ENCODE data around the gene VPS4A.
"Not testable (repeated sequence)": the region's sequence is repeated elsewhere in the genome, so short reads cannot be mapped to it uniquely, and the experiment has no call there.

The VPS4A gene

DNA sequence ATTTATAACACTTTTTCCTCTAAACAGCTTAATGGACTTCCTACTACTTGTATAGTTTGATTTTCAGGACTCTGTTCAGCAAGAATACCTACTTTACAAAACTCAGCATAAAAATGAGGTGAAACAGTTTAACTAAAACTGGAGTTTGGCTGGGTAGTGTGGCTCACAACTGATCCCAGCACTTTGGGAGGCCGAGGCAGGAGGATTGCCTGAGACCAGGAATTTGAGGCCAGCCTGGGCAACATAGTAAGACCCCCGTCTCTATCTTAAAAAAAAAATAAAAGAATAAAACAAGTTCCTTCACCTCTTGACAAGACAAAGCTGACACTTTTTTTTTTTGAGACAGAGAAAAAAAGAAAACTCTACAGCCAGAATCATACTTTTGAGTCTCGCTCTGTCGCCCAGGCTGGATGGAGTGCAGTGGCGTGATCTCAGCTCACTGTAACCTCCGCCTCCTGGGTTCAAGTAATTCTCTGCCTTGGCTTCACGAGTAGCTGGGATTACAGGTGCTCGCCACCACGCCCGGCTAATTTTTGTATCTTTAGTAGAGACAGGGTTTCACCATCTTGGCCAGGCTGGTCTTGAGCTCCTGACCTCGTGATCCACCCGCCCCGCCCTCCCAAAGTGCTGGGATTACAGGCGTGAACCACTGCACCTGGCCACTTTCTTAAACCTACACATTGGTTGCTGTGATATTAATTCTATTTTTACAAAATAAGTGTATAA, 16.6 kb downstream of the VPS4A start:
- DNase-seq (ENCODE audit: low spot score) = no peak

DNA sequence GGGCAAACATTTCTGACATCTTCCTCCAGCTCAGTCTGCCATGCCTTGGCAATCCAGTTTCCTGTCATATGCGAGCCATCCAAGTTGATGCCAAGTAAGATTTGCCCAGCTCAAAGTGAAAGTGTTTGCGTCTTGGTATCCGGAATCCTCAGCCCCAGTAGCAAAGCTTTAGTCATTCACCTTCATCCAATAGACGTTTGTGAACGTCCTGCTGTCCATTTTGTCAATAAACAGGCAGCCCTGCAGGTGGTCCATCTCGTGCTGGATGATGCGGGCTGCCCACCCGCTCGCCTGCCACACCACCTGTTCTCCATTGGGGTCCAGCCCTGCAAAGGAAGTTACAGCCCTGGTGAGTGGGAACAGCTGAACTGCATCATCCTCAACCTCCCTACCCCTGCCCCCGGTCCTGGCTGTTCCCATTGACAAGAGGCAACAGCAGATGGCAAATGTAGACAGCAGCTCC, 17.7 kb downstream of the VPS4A start:
- DNase-seq (ENCODE audit: low spot score) = no peak

DNA sequence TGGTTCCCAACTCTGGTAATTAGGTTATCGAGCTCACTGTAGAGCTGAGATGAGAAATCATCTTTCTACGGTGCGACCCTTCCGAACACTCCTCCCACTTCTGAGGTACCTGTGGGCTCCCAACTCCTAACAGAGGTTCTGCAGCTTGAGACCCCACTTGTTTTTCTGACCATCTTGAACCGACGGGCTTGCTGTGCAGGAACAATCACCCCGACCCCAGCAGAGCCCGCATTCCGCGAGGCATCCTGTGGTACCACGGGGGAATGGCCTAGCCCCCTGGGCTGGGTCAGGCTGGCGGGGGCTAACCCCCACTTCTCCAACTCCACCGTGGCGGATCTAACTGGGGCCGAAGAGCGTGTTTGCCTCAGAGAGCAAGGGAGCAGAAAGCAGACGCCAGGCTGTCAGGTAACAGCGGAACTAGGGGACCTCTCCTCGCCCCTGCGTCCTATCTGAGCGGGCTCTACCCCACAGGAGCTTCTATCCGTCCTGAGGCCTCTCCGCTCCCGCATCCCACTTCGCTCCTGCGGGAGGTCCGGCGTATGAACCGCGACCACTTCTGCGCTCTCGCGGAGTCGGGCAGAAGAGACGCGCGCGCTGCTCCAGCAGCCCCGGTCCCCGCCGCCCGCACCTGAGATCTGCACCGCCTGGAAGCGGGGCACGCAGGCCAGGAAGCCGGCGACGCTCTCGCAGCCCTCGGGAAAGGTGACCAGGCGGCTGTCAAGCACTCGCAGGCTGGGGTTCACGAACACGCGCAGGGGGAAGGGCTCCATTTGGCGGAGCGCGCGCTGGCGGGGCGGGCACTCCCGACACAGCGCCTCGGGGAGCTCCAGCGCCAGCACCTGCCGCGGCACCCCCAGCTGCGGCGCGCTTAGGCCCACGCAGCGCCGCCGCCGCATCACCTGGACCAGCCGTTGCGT, 18.5 kb downstream of the VPS4A start:
- peak; percentile 41 for DNase-seq (ENCODE audit: low spot score)

DNA sequence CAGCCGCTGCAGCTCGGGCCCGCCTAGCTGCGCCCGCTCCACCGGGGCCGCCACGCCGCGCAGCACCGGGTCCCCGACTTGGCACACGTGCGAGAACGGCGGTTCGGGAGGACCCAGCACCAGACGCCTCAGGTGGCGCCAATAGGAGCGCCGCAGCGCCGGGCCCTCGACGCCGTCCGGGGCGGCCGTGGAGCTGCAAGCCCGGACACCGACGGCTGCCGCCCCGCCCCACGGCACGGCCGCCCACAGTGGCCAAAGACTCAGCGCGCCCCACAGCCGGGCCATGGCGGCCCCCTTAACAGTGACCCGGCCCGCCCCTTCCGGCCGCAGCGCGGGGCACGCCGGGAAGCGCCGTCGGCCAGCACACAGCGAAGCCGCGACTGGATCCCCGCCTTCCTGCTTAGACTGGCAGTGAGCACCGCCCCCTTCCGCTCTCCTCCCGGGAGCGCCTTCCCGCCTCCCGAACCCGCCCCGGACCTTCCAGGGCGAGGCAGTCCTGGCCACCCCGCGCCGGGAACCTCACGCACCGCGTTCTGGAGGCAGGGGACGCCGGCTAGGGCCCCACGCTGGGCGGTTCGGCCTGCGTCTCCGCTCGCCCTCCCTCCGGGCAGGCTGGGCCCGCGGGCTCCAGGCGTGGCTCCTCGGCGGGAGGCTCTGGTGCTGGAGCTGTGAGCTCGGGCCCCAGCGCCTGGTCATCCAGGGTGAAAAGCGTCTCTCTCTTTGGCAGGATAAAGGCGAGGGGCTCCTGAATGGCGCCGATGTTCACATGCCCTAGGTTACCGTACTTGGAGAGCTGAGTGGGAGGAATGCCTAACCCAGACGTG, 19.3 kb downstream of the VPS4A start, which contains the start of gene PDF:
Gene PDF (minus strand): TSS at position 303 of the 824 bp plus-strand sequence. CDS start 18 bp downstream, at position 285.
- peak; percentile 81 for DNase-seq (ENCODE audit: low spot score)

DNA sequence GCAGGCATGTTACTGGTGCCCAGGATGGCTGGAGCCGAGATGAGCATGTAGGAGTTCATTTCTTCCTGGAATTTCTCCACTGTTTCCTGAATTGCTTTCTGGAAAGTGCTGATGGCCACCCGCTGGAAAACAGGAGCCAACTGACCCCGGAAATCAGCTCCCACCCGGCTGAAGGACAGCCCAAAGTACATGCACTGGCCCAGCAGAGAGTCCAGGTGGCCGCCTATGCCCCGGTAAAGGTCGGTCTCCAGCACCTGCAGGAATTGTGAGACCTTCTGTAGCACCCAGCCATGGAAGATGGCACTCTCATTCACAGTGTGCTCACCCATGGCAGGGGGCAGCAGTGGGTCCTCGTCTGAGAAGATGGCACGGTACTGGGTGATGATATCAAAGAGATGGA, 23.5 kb downstream of the VPS4A start:
- no peak for DNase-seq (ENCODE audit: low spot score)

DNA sequence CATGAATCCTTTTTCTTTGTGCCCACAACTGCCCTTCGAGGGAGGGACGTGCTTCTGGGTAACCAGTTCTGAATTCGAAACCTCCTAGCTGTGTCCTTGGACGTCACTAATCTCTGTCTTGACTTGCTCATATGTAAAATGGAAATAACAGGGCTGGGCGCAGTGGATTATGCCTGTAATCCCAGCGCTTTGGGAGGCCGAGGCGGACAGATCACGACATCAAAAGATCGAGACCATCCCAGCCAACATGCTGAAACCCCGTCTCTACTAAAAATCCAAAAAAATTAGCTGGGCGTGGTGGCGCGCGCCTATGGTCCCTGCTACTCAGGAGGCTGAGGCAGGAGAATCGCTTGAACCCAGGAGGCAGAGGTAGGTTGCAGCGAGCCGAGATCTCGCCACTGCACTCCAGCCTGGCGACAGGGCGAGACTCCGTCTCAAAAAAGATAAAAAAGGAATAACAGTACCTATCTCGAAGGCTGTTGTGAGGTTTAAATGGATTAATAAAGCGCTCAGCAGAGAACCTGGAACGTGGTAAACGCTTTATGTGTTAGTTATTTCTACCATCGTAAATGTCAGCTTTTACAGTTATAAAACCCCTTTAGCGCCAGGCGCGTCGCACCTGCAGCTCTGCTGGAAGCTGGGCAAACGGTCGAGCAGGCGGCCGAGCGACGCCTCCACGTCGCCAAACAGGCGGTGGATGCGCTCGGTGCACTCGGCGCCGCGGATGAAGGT, 27.6 kb downstream of the VPS4A start:
- DNase-seq (ENCODE audit: low spot score) = no peak

DNA sequence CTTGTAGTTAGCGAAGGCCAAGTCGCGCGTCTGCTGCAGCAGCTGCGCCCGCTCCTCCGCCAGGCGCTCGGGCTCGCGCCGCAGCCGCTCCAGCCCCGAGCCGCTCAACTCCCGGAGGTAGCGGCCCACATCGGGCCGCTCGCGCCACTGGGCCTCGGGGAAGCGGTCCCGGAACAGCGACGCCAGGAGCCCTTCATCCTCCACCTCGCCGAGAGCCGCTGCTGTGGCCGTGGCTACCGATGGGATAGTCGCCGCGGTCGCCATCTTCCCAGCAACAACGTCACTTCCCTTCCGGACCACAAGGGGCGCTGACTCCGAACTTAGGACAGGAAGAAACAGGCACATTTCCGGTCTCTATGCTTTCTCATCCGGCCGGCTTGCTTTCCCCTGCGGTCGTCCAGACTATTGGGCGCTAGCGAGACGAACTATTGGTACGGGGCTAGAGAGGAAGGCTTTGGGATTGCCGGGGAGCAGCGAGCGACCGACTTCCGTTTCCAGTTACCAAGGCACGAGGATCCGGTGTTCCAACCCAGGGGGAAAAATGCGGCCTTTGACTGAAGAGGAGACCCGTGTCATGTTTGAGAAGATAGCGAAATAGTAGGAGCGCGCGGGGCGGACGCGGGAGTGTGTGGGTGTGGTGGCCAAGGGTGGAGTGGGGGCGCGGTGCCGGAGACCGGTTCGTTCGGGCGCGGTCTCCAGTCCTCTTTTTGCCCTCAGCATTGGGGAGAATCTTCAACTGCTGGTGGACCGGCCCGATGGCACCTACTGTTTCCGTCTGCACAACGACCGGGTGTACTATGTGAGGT, 28.3 kb downstream of the VPS4A start, which contains the start of the genes COG8 and NIP7:
Gene COG8 (minus strand): TSS at position 276 of the 806 bp plus-strand sequence. CDS start 12 bp downstream, at position 264.
Gene NIP7 (plus strand): TSS at position 484 of the 806 bp plus-strand sequence. CDS start 58 bp downstream, at position 542.
- DNase-seq (ENCODE audit: low spot score) = peak; percentile 95

DNA sequence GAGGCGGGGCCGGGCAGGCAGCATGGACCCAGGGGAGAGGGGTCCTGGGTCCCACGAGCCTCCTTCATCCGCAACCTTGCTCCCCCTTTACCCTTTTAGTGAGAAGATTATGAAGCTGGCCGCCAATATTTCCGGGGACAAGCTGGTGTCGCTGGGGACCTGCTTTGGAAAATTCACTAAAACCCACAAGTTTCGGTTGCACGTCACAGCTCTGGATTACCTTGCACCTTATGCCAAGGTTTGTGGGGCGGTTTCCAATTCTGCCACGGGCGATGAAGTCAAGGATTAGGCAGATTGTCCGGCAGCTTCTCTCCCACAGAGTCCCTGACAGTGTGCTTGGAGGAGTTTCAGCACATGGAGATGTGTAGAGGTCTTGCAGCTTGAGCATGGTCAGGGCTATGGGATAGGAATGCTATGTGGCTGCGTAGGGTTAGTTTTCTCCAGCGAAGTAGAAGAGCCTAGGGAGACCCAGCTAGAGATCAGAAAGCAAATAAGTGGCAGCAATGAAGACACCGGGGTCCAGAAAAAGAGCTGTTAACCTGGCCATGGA, 29.0 kb downstream of the VPS4A start:
- DNase-seq (ENCODE audit: low spot score) = no peak

DNA sequence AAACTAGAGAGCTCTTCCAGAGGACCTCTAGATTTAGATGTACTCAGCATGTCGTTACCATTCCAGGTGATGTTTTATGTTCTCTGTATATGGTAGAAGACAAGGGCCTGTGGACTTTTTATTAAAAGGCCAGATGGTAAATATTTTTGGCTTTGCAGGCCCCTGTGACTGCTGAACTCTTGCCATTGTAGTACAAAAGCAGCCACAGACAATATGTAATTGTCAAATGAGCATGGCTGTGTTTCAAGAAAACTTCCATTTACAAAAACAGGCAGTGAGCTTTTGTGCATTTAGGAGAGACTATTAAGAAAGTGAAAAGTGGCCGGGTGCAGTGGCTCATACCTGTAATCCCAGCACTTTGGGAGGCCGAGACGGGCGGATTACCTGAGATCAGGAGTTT, 33.0 kb downstream of the VPS4A start:
- no peak for DNase-seq (ENCODE audit: low spot score)

DNA sequence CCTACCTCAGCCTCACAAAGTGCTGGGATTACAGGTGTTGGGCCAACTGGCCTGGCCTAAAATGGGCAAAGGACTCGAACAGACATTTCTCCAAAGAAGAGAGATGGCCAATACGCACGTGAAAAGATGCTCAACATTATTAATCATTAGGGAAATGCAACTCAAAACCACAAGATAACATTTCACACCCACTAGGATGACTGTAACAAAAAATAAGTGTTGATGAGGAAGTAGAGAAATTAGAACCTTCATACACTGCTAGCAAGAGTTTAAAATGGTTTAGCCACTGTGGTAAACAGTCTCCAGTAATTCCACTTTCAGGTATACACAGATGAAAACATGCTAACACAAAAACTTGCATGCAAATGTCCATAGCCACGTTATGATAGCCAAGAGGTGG, 34.8 kb downstream of the VPS4A start:
- no peak for DNase-seq (ENCODE audit: low spot score)

DNA sequence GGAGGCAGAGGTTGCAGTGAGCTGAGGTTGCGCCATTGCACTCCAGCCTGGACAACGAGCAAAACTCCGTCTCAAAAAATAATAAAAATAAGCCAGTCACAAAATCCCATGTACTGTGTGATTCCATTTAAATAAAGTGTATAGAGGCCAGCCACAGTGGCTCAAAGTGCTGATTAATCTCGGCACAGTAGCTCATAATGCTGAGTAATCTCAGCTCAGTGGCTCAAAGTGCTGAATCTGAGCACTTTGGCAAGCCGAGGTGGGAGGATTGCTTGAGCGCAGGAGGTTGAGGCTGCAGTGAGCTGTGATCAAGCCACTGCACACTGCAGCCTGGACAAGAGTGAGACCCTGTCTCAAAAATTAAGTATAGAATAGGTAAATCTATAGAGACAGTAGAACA, 35.5 kb downstream of the VPS4A start:
- no peak for DNase-seq (ENCODE audit: low spot score)

DNA sequence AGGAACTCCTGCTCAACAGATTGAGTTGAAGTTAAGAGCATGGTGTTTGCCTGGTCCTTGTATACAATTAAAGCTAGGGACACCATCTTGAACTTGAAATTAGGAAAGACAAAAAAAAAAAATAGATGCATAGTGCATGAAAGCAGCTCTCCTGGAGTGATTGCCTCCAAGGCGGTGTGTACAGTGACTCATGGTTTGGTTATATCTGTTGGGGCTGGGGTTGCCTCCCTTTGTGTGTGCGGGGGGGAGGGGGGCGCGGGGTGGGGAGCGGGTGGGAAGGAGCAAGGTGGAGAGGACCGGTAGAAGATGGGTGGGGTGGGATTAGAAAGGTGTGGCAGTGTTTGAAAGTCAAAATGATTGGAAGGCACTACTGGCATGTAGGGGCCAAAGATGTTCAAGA, 37.1 kb downstream of the VPS4A start:
- no peak for DNase-seq (ENCODE audit: low spot score)

DNA sequence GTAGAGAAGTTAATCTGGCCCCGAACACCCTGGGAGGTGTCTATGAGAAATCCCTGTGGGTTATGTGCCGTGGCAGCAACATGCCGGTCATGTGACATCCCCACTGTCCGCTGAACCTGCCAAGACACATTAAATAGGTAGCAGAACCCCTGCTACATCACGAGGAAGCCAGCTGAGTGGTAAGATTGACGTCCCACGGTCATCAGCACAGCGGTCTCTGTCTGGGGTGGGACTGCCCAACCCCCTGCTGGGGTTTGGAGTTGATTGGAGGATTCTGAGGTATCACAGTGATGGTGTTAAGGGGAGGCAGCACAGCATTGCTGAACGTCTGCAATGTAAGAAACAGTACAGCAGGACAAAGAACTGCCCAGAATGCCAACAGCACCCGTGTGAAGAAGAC, 38.4 kb downstream of the VPS4A start:
- DNase-seq (ENCODE audit: low spot score) = no peak

DNA sequence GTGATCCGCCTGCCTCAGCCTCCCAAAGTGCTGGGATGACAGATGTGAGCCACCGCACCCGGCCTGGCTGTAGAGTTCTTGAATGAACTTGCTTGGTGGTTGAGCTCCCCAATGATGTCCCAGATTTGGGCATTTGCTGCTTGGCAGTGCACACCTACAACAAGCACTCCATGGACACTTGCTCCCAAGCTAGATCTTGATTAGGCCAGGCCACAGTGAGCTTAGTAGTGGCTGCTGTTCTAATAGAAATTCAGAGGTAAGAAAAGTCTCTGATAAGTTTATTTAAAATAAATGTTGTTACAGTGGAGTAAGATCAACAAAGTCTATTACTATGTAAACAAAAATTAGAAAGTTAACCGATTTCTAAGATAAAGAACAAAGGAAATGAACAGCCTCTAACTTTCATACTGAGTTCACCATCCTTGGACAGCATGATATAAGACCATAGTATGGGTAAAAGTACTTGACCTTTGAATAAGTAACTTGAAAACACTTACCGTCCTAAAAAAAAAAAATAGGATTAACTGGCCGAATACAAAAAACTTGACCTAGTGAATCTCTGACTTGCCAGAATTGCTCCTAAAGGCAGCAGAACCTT, 39.5 kb downstream of the VPS4A start:
- DNase-seq (ENCODE audit: low spot score) = no peak

DNA sequence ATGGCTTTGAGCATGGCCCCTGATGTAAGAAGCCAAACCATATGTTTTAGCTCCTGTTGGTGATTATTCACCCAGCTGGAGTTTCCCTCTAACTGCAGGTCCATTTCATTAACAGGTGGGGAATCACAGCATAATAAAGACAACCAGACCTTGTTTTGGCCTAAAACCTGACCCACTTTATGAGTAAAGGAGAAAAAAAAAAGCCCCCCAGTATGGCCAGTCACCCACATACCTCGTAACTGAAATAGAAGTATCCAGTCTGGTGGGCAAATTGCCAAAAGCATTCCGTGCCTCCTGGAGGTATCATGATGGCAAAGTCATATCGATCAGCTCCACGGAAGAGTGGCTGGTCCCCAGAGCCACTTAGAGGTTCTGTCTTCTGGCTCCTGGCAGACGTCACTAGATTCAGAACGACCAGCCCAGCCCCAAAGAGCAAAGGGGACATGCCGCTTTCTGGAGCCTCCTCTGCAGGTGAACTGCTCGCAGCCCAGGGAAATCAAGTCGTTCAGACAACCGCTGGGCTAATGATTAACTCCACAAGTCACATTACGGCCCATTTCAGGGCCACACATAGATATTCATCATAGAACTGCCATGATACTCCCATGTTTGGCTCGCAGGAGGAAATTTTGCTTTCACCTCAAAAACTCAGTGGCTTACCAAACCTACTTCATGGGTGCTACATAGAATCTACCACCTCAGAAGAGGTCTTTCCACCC, 40.3 kb downstream of the VPS4A start, which contains the start of gene TMED6:
Gene TMED6 (minus strand): TSS at position 478 of the 719 bp plus-strand sequence. CDS start 33 bp downstream, at position 445.
- no peak for DNase-seq (ENCODE audit: low spot score)

DNA sequence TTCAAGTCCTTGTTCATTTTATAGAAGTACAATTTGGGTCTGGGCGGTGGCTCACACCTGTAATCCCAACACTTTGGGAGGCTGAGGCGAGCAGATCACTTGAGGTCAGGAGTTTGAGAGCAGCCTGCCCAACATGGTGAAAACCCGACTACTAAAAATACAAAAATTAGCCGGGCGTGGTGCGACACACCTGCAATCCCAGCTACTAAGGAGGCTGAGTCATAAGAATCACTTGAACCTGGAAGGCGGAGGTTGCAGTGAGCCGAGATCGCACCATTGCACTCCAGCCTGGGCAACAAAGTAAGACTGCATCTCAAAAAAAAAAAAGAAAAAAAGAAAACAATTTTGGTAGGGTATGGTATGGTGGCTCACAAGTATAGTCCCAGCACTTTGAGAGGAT, 48.9 kb downstream of the VPS4A start:
- DNase-seq (ENCODE audit: low spot score) = not testable (repeated sequence)

DNA sequence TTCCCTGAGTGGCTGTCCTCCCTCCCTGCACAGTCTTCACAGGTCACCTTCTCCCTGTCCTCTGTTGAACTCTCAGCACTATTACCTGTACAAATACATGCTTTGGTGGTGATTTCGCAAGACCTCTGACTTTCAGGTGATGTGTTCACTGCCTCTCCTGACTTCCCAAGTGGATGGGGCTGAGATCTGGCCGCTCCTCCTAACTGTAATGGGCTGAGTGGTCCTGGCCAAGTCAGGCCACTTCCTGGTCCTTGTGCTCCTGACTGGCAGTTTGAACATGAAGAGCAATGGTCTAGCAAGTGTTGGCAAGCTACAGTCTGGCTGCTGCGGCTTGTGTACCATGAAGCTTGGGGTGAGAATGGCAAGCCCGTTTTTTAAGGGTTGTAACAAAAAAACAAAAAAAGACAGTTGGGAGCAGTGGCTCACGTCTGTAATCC, 52.1 kb downstream of the VPS4A start:
- DNase-seq (ENCODE audit: low spot score) = no peak

DNA sequence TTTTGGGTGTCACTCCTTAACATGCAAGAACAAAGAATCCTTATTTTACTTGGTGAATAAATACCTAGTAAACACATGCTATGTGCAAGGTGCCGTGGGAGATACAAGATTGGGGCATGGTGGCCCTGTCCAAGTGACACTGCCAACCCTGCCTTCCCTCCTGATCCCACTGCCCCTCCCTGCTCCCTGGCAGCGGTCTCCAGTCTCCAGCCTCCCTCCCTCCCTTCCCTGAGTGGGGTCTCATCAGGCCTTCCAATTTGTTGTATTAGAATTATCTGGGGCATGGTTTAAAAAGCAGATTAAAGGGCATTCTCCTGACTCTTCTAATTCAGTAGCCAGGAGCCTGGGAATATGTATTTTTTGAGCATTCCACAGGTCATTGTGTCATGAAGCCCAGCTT, 52.9 kb downstream of the VPS4A start:
- no peak for DNase-seq (ENCODE audit: low spot score)

DNA sequence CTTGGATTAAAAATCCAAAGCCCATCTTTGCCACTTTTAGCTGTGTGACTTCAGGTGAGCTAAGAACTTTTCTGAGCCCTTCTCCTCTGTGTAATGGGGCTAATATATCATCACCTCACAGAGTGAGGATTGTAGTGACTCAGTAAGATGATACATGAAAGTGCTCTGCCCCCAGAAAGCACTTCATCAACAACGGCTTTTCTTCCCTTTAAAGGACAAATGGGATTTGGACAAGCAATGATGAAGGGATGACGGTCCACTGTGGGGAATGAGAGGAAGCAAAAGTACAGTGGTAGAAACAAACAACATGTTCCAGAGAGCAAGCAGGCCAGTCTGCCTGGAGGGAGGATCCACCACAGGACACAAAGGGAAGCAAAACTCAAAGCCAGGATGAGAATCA, 54.8 kb downstream of the VPS4A start:
- DNase-seq (ENCODE audit: low spot score) = no peak
